HCT116 (cell line): ENCODE measurements around the gene NEK5. TPM values are rescaled to one million over a fixed set of nuclear protein-coding genes. Genes with fewer than 3 reads are reported as not detected.

Experiments
- ATAC-seq: fragments of 200-7000 bp; cut with Tn5 transposase; 2 replicates; pipeline ENCODE4 v1.9.1; 2020; ENCODE audit warnings: mild to moderate bottlenecking, moderate library complexity
- BruUV-seq: library from RNA; stranded (reverse); fragments of 400-500 nt; replicated peaks from 2 replicates; lab custom pipeline; 2021; lab: Mats Ljungman, UMichigan
- CTCF ChIA-PET: fragments of 300-600 bp; sonication (Branson Sonifier 250); formaldehyde crosslinking; loops from one replicate; lab custom pipeline; 2021; ENCODE audit warnings: antibody characterized with exemption; lab: Charles Lee
- POLR2A ChIA-PET: fragments of 300-600, 350-600 bp; sonication (Branson Sonifier 250); formaldehyde crosslinking; loops from one replicate; lab custom pipeline; 2021; ENCODE audit warnings: antibody characterized with exemption; lab: Charles Lee
- RAD21 ChIA-PET, 2 experiments: fragments of 300-600 bp; sonication (Branson Sonifier 250); formaldehyde crosslinking; loops; one replicate each; lab custom pipeline; 2023; ENCODE audit warnings: low total read pairs in 2 of 2; ENCODE audit not compliant: uncharacterized antibody in 2 of 2, unreplicated experiment in 2 of 2, low non-redundant PET in 1 of 2; lab: Charles Lee
- DNase-seq: peaks from one replicate; pipeline ENCODE4 v3.0.0-alpha.2; 2010; ENCODE audit warnings: low read depth, low spot score
- H2AFZ ChIP-seq: fragments of 200-600 bp; shearing (Covaris generic), sonication (generic); 2 replicates; pipeline ENCODE4 v1.6.1; 2017; ENCODE audit warnings: low read depth, mixed run types, mixed read lengths, antibody characterized with exemption, low read length; ENCODE audit not compliant: poor library complexity, severe bottlenecking
- H3K27ac ChIP-seq: 2 replicates; pipeline ENCODE4 v1.5.1; 2012; ENCODE audit warnings: low read depth, low read length
- H3K27me3 ChIP-seq: fragments of 200-600 bp; sonication (generic); 2 replicates; pipeline ENCODE4 v1.6.1; 2016; ENCODE audit warnings: mixed run types, low read length, mixed read lengths; ENCODE audit not compliant: insufficient read depth
- H3K36me3 ChIP-seq, 2 experiments: fragments of 200-500 bp in 1 of 2; fragments of 200-600 bp in 1 of 2; sonication (Bioruptor generic) in 1 of 2; sonication (generic) in 1 of 2; 2 replicates each; pipeline versions ENCODE4 v1.5.1 to v1.6.1; 2014 to 2016; ENCODE audit warnings: low read length in 2 of 2, inconsistent platforms in 1 of 2, mixed read lengths in 1 of 2, mixed run types in 1 of 2; ENCODE audit not compliant: insufficient read depth in 2 of 2, control insufficient read depth in 1 of 2
- H3K4me1 ChIP-seq, 2 experiments: fragments of 200-600 bp in 1 of 2; sonication (generic) in 1 of 2; 2 replicates each; pipeline versions ENCODE4 v1.5.1 to v1.6.1; 2012 to 2017; ENCODE audit warnings: low read length in 2 of 2, inconsistent platforms in 1 of 2, mild to moderate bottlenecking in 1 of 2, mixed read lengths in 1 of 2, mixed run types in 1 of 2, moderate library complexity in 1 of 2; ENCODE audit not compliant: insufficient read depth in 2 of 2, control insufficient read depth in 1 of 2
- H3K4me2 ChIP-seq: fragments of 200-600 bp; sonication (generic); 2 replicates; pipeline ENCODE4 v1.6.1; 2017; ENCODE audit warnings: mixed run types, low read length, mixed read lengths
- H3K4me3 ChIP-seq, 2 experiments: fragments of 200-600 bp in 1 of 2; sonication (generic) in 1 of 2; replicated peaks in 1 of 2; 2 replicates each; pipeline ENCODE4 v1.5.1; 2011 to 2016; ENCODE audit warnings: low read length in 2 of 2, control low read depth in 1 of 2, low read depth in 1 of 2, mild to moderate bottlenecking in 1 of 2, mixed read lengths in 1 of 2, mixed run types in 1 of 2
- H3K79me2 ChIP-seq: fragments of 200-600 bp; sonication (generic); 2 replicates; pipeline ENCODE4 v1.6.1; 2017; ENCODE audit warnings: mild to moderate bottlenecking, mixed run types, low read length, moderate library complexity, mixed read lengths; ENCODE audit not compliant: insufficient read depth
- H3K9ac ChIP-seq: fragments of 200-600 bp; sonication (generic); 2 replicates; pipeline ENCODE4 v1.6.1; 2016; ENCODE audit warnings: low read length, mixed read lengths
- H3K9me2 ChIP-seq: fragments of 200-600 bp; sonication (generic), shearing (Covaris generic); 2 replicates; pipeline ENCODE4 v1.6.1; 2017; ENCODE audit warnings: mixed run types, mild to moderate bottlenecking, moderate library complexity; ENCODE audit not compliant: insufficient read depth
- H3K9me3 ChIP-seq, 2 experiments: fragments of 200-500 bp in 1 of 2; fragments of 200-600 bp in 1 of 2; sonication (Bioruptor generic) in 1 of 2; sonication (generic) in 1 of 2; 2 replicates each; pipeline ENCODE4 v1.6.1; 2014 to 2017; ENCODE audit warnings: low read length in 2 of 2, mixed read lengths in 2 of 2, inconsistent platforms in 1 of 2, low read depth in 1 of 2, mild to moderate bottlenecking in 1 of 2, mixed run types in 1 of 2, moderate library complexity in 1 of 2; ENCODE audit not compliant: control insufficient read depth in 1 of 2, insufficient read depth in 1 of 2
- H4K20me1 ChIP-seq: fragments of 200-600 bp; sonication (generic), shearing (Covaris generic); 2 replicates; pipeline ENCODE4 v1.6.1; 2017; ENCODE audit warnings: mixed run types, mild to moderate bottlenecking, moderate library complexity; ENCODE audit not compliant: insufficient read depth
- CBX3 ChIP-seq: IDR thresholded peaks from 2 replicates; pipeline ENCODE4 v1.6.1; 2012; ENCODE audit warnings: low read depth
- CEBPB ChIP-seq: IDR thresholded peaks from 2 replicates; pipeline ENCODE4 v1.6.1; 2012; ENCODE audit warnings: low read depth
- CTCF ChIP-seq, 3 experiments: fragments of 200-600 bp in 1 of 3; sonication (generic) in 1 of 3; IDR thresholded peaks in 2 of 3; conservative IDR thresholded peaks in 1 of 3; 2 replicates each; pipeline ENCODE4 v1.5.1; 2012 to 2017; ENCODE audit warnings: low read depth in 2 of 3, low read length in 2 of 3, antibody characterized with exemption in 1 of 3, borderline replicate concordance in 1 of 3, control low read depth in 1 of 3, mild to moderate bottlenecking in 1 of 3, mixed read lengths in 1 of 3, mixed run types in 1 of 3, moderate library complexity in 1 of 3; ENCODE audit not compliant: insufficient read depth in 1 of 3
- ELF1 ChIP-seq: IDR thresholded peaks from 2 replicates; pipeline ENCODE4 v1.6.1; 2012; ENCODE audit warnings: low read depth, borderline replicate concordance
- SP1 ChIP-seq: IDR thresholded peaks from 2 replicates; pipeline ENCODE4 v1.6.1; 2012; ENCODE audit warnings: low read depth
- TCF7L2 ChIP-seq: IDR thresholded peaks from 2 replicates; pipeline ENCODE4 v1.7.0; 2011; ENCODE audit warnings: borderline replicate concordance, inconsistent platforms; ENCODE audit not compliant: insufficient read depth, insufficient read length; ENCODE audit errors: extremely low read depth
- YY1 ChIP-seq: IDR thresholded peaks from 2 replicates; pipeline ENCODE4 v1.6.1; 2011; ENCODE audit warnings: low read length, low read depth, moderate library complexity, mild to moderate bottlenecking; ENCODE audit not compliant: insufficient replicate concordance; ENCODE audit errors: extremely low read depth
- intact Hi-C: fragments of 100-400 bp; cut with micrococcal nuclease; formaldehyde crosslinking; loops from 2 replicates; pipeline ENCODE4 v1.10.0; 2022
- total RNA-seq: library from RNA; stranded (reverse); gene quantifications from one replicate; pipeline ENCODE4 v1.2.1, GENCODE V29; 2021; ENCODE audit not compliant: unreplicated experiment

The NEK5 gene
- total RNA-seq, 1 experiment from 2014 or later, result 1.5 TPM

GRCh38 chr13:52105841-52106240 is 23.0 kb downstream of the NEK5 start:
- no peak overlapping the region for H3K27ac ChIP-seq
- no peak overlapping the region for H3K9ac ChIP-seq
- H3K4me1 ChIP-seq, result no peaks in the 10 kb centered on the region
- H3K79me2 ChIP-seq, result no peaks in the 10 kb centered on the region
- ChIA-PET POLR2A (no interaction called here), RAD21 (no interaction called here), CTCF (no interaction called here)
- no peak for ATAC-seq
- BruUV-seq, result no TSS peak
- H4K20me1 ChIP-seq, result no peaks in the 10 kb centered on the region
- no peaks in the 10 kb centered on the region for H3K27me3 ChIP-seq
- intact Hi-C loops, result no loop called here
- H3K9me3 ChIP-seq, result no peaks in the 10 kb centered on the region
- H3K4me2 ChIP-seq, result no peak overlapping the region
- no peaks in the 10 kb centered on the region for H3K36me3 ChIP-seq
- H3K9me2 ChIP-seq, result no peaks in the 10 kb centered on the region
- H2AFZ ChIP-seq, result no peak overlapping the region
- no peak overlapping the region for H3K4me3 ChIP-seq
- TF ChIP-seq CBX3, result no peak
- no peak for TF ChIP-seq SP1
- TF ChIP-seq CTCF (IDR thresholded peaks at IDR 0.05 in 2 of 3, conservative IDR thresholded peaks at IDR 0.05 in 1 of 3; ENCODE audit: borderline replicate concordance in 1 of 3, insufficient read depth in 1 of 3, low read depth in 2 of 3, low read length in 2 of 3), result no peak
- no peak for DNase-seq

- Histone ChIP-seq H3K4me1 (no peaks in the 10 kb centered on the region), H3K27ac (no peak overlapping the region), H3K4me3 (no peak overlapping the region), H4K20me1 (no peaks in the 10 kb centered on the region), H3K9ac (no peak overlapping the region), H3K9me2 (no peaks in the 10 kb centered on the region), H2AFZ (no peak overlapping the region), H3K4me2 (no peak overlapping the region), H3K79me2 (no peaks in the 10 kb centered on the region), H3K36me3 (no peaks in the 10 kb centered on the region), H3K9me3 (no peaks in the 10 kb centered on the region), H3K27me3 (no peaks in the 10 kb centered on the region)
- no peak for TF ChIP-seq YY1
- TF ChIP-seq TCF7L2, result no peak
- TF ChIP-seq CEBPB, result peak; percentile 52; the same call in 1 of the 2 replicates
- TF ChIP-seq ELF1, result no peak
- POLR2A ChIA-PET, result no interaction called here
- CTCF ChIA-PET, result no interaction called here
- RAD21 ChIA-PET, result no interaction called here
- DNase-seq, result no peak
- intact Hi-C loops, result no loop called here
- BruUV-seq, result no TSS peak
- ATAC-seq, result no peak
These were observed 24.2 kb downstream of the NEK5 start for GRCh38 chr13:52104624-52105023.
